Jurkat, Clone E6-1 (cell line): Measurements from ENCODE around the gene SPOCD1.

Experiments
- DNase-seq: peaks from one replicate; pipeline ENCODE4 v3.0.0-alpha.2; 2011; ENCODE audit warnings: low read depth, low spot score
- H3K4me3 ChIP-seq: 2 replicates; pipeline ENCODE4 v1.5.1; 2011; ENCODE audit warnings: mild to moderate bottlenecking, low read length, control low read depth, moderate library complexity

The SPOCD1 gene

GRCh38 chr1:31805318-31805717 is 10.5 kb downstream of the SPOCD1 start:
- no peak for DNase-seq
- no peak overlapping the region for H3K4me3 ChIP-seq

DNA sequence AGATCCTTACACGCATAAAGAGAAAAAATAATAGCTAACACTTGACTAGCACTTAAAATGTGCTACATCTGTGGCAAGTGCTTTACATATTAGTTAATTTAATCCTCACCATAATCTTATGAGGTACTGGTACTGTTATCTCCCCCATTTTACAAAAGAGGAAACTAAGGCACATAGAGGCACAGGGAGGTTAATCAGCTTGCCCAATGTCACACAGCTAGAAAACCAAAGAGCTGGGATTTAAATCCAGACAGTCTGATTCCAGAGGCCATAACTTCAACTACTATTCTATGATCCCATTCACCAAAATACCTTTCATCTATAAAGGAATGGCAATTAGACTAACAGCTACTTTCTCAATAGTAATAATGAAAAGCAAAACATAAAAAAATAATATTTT is 11.7 kb downstream of the SPOCD1 start:
- DNase-seq: no peak
- H3K4me3 ChIP-seq: no peak overlapping the region

- DNase-seq: no peak
- no peak overlapping the region for H3K4me3 ChIP-seq
Observed at GRCh38 chr1:31803610-31804009, 12.2 kb downstream of the SPOCD1 start.

DNA sequence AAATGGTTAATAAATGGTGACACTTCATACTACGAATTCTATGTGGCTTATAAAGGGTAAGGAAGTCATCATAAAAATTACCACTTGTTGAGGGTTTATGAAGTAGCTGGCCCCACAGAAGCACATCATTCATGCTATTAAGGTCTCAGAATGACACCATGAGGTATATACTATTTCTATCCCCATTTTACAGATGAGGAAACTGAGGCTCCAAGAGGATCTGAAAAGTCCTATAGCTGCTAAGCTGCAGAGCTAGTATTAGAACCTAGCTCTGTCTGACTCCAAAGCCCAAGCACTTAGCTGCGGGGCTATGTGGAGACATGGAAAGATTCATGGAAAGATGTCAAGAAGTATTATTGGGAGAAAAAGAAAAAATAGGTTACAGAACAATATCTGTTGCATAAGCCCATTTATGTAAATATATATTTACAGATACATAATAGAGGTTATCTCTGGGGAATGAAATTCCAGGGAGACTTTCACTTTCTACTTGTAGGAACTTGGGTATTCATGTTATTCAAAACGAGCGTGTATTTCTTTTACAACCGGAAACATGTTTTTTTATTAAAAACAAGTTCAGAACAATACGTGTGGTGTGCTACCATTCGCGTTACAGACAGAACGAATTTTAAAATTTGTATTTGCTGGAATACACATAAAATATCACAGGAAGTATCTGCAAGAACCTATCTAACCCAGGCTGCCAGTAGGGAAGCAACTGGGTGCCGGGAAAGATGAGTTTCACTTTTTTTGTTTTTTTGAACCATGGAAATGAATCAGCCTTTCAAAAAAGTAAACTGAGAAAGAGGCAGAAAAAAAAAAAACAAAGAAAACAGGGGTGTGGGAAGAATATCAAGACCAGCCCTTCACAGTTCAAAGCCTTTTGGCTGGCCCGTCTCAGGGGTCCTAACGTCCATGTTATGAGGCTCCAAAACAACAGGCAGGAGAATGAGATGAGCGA is 13.4 kb downstream of the SPOCD1 start:
- no peak for DNase-seq
- no peak overlapping the region for H3K4me3 ChIP-seq

GRCh38 chr1:31801458-31801857 is 14.4 kb downstream of the SPOCD1 start:
- H3K4me3 ChIP-seq: no peak overlapping the region
- no peak for DNase-seq

DNA sequence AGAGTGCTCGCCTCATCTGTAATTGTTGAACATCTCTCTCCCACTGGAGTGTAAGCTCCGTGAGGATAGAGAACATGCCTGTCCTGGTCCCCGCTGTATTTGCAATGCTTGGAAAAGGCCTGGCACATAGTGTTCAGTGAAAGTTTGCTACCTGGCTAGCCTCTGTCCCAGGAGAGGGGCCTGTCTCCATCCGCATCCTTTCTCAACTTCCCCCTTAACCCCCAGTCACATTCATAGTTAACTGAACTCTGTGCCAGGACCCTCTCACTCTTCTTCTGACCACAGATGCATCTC is 15.2 kb downstream of the SPOCD1 start:
- DNase-seq: no peak
- H3K4me3 ChIP-seq: no peak overlapping the region

- DNase-seq: no peak
- H3K4me3 ChIP-seq: no peak overlapping the region
Observed at GRCh38 chr1:31799895-31800673, 15.7 kb downstream of the SPOCD1 start.

- no peak overlapping the region for H3K4me3 ChIP-seq
- no peak for DNase-seq
Observed at GRCh38 chr1:31799196-31799894, 16.5 kb downstream of the SPOCD1 start.

- no peak for DNase-seq
- H3K4me3 ChIP-seq: no peak overlapping the region
Observed at GRCh38 chr1:31798433-31799195, 17.2 kb downstream of the SPOCD1 start.

GRCh38 chr1:31798086-31798432 is 17.8 kb downstream of the SPOCD1 start:
- no peak for DNase-seq
- no peak overlapping the region for H3K4me3 ChIP-seq

GRCh38 chr1:31797216-31797615 is 18.6 kb downstream of the SPOCD1 start:
- H3K4me3 ChIP-seq: no peak overlapping the region

GRCh38 chr1:31796707-31797106 is 19.1 kb downstream of the SPOCD1 start:
- H3K4me3 ChIP-seq: no peak overlapping the region
- DNase-seq: no peak

More at GRCh38 chr1:31797216-31797615, 18.6 kb downstream of the SPOCD1 start:
- DNase-seq: no peak

GRCh38 chr1:31795801-31796621 is 19.8 kb downstream of the SPOCD1 start:
- DNase-seq: no peak

DNA sequence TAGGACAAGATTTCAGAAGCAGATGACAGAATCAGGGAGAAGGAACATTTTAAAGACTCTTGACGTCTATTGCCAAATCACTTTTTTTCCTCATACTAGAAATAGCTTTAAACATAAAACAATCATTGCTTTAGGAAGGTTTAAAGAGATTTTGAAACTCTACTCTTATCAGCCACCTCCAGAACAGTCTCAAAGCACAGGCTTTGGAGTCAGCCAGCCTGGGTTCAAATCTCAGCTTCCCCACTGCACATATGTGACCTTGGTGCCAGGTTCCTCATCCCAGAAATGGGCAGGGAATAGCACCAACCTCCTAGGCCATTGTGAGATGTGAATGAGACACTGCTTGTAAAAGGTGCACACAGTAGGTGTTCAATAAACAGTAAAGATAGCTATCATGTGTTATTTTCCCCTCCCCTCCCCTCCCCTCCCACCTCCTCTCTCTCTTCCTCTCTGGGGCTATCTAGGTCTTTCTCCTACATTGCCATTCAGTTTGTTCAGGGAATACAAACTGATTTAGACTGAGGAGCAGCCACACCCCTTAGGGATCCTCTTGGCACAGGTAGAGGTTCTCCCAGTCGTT is 20.6 kb downstream of the SPOCD1 start:
- no peak overlapping the region for H3K4me3 ChIP-seq
- DNase-seq: no peak

More at GRCh38 chr1:31795801-31796621, 19.8 kb downstream of the SPOCD1 start:
- no peak overlapping the region for H3K4me3 ChIP-seq

DNA sequence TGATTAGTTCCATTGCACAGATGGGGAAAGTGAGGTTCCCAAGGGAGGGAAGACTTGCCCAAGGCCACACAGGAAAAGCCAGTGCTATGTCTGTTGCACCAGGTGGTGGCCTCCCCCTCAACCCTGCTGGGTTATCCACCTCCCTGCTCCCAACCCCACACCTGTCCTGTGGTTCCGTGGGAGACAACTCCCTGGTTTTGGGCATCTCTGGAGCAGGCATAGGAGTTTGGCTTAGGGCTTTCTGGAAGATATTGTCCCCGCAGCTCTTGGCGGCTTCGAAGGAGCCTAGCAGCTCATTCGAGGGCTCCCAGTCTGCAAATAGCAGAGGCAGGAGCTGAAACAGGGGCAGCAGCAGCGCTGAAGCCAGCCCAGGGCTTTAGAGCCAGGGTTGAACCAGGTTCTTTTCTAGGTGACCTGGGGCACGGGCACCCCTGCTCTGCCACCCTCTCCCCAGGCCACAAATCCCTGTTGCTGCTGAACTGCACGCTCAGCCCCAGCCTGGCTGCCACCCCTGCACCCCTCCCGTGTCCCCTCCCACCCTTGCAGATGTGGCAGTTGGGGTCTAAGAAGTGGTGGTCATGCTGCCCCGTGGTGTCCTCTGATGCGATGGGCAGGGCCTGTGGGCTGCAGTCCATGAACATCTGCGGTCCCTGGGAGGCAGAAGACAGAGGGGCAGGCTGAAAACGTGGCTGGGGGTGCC is 22.1 kb downstream of the SPOCD1 start:
- H3K4me3 ChIP-seq: no peak overlapping the region
- DNase-seq: no peak

DNA sequence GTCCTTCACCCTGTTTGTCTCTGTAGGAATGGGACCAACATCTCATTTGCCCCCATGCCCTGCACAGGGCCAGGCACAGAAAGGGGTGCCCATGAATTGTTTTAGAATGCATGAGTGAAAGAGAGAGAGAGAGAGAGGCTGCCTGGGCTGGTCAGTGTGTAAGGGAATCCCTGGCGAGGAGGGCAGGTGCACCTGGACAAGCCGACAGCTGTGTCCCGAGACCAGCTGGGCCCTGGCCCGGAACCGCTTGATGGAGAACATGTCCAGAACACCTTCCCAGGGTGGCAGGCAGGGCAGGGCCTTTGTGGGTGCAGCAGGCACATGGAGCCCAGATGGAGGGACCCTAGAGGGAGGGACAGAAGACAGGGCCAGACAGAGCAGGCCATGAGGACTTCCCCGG is 22.7 kb downstream of the SPOCD1 start:
- no peak for DNase-seq
- H3K4me3 ChIP-seq: no peak overlapping the region

- no peak overlapping the region for H3K4me3 ChIP-seq
Observed at GRCh38 chr1:31792541-31792940, 23.3 kb downstream of the SPOCD1 start.

More at GRCh38 chr1:31792541-31792940, 23.3 kb downstream of the SPOCD1 start:
- DNase-seq: no peak
